ENCODE data around the gene HEMGN.
"Not testable (repeated sequence)": the region's sequence is repeated elsewhere in the genome, so short reads cannot be mapped to it uniquely, and the experiment has no call there.

- not testable (repeated sequence) for TF ChIP-seq CTCF (IDR thresholded peaks at IDR 0.05; ENCODE audit: low read length); EZH2 (optimal IDR thresholded peaks at IDR 0.05; ENCODE audit: low read depth, low read length)
Observed at GRCh38 chr9:97950873-97951272, 12.9 kb upstream of the HEMGN start.
